IMR-90 (cell line): ENCODE measurements around the gene SCAF1. TPM values are rescaled to one million over a fixed set of nuclear protein-coding genes. Genes with fewer than 3 reads are reported as not detected.

Experiments
- ATAC-seq: fragments of 200-7000 bp; cut with Tn5 transposase; 2 replicates; pipeline ENCODE4 v1.9.1; 2020; ENCODE audit warnings: low read depth, mild to moderate bottlenecking, moderate library complexity
- BruUV-seq: library from RNA; stranded (reverse); fragments of 400-500 nt; replicated peaks from 2 replicates; lab custom pipeline; 2021; lab: Mats Ljungman, UMichigan
- CTCF ChIA-PET: fragments of 300-600 bp; formaldehyde crosslinking; extraction: SDS; loops from one replicate; lab custom pipeline; 2021; ENCODE audit warnings: antibody characterized with exemption; lab: Yijun Ruan, JAX
- POLR2A ChIA-PET: fragments of 300-600 bp; sonication (Branson Sonifier 250); formaldehyde crosslinking; loops from one replicate; lab custom pipeline; 2022; ENCODE audit warnings: antibody characterized with exemption; ENCODE audit not compliant: unreplicated experiment; lab: Charles Lee
- DNase-seq: peaks from one replicate; pipeline ENCODE4 v3.0.0; 2013
- H2AFZ ChIP-seq: replicated peaks from 2 replicates; pipeline ENCODE3; 2013; ENCODE audit warnings: low read length, mild to moderate bottlenecking; ENCODE audit not compliant: poor library complexity
- H2AK5ac ChIP-seq: 2 replicates; pipeline ENCODE4 v1.6.1; 2013; ENCODE audit warnings: low read depth, low read length, inconsistent platforms
- H2AK9ac ChIP-seq: replicated peaks from 2 replicates; pipeline ENCODE3; 2013; ENCODE audit warnings: mild to moderate bottlenecking, low read depth, low read length, moderate library complexity; ENCODE audit not compliant: poor library complexity
- H2BK120ac ChIP-seq: 2 replicates; pipeline ENCODE4 v1.6.1; 2013; ENCODE audit warnings: low read depth, low read length, inconsistent platforms
- H2BK15ac ChIP-seq: 3 replicates; pipeline ENCODE4 v1.6.1; 2013; ENCODE audit warnings: low read depth, low read length, inconsistent platforms
- H2BK20ac ChIP-seq: 2 replicates; pipeline ENCODE4 v1.6.1; 2013; ENCODE audit warnings: low read depth, mild to moderate bottlenecking, inconsistent platforms, low read length, moderate library complexity
- H2BK5ac ChIP-seq: 2 replicates; pipeline ENCODE4 v1.6.1; 2013; ENCODE audit warnings: mild to moderate bottlenecking, low read depth, low read length, inconsistent platforms; ENCODE audit not compliant: poor library complexity, severe bottlenecking
- H3K14ac ChIP-seq: replicated peaks from 2 replicates; pipeline ENCODE4 v1.6.1; 2013; ENCODE audit warnings: low read depth, low read length, inconsistent platforms
- H3K18ac ChIP-seq: 2 replicates; pipeline ENCODE4 v1.6.1; 2013; ENCODE audit warnings: low read depth, low read length, control low read depth
- H3K23ac ChIP-seq: 2 replicates; pipeline ENCODE4 v1.6.1; 2013; ENCODE audit warnings: low read depth, low read length, inconsistent platforms
- H3K27ac ChIP-seq: 2 replicates; pipeline ENCODE4 v1.5.1; 2013; ENCODE audit warnings: mild to moderate bottlenecking, control low read depth, low read length; ENCODE audit not compliant: insufficient read depth
- H3K27me3 ChIP-seq: 2 replicates; pipeline ENCODE4 v1.6.1; 2013; ENCODE audit warnings: low read length; ENCODE audit not compliant: control insufficient read depth, insufficient read depth
- H3K36me3 ChIP-seq: 2 replicates; pipeline ENCODE4 v1.6.1; 2013; ENCODE audit warnings: low read length, mixed read lengths; ENCODE audit not compliant: control insufficient read depth, insufficient read depth
- H3K4ac ChIP-seq: 2 replicates; pipeline ENCODE4 v1.6.1; 2013; ENCODE audit warnings: low read depth, low read length, inconsistent platforms
- H3K4me1 ChIP-seq: 2 replicates; pipeline ENCODE4 v1.6.1; 2013; ENCODE audit warnings: low read length, mixed read lengths; ENCODE audit not compliant: control insufficient read depth, insufficient read depth
- H3K4me2 ChIP-seq: 2 replicates; pipeline ENCODE4 v1.6.1; 2013; ENCODE audit warnings: low read depth, mild to moderate bottlenecking, control low read depth, low read length, moderate library complexity
- H3K4me3 ChIP-seq: 2 replicates; pipeline ENCODE4 v1.5.1; 2013; ENCODE audit warnings: low read depth, mild to moderate bottlenecking, control low read depth, low read length, moderate library complexity; ENCODE audit not compliant: insufficient read depth
- H3K56ac ChIP-seq: 2 replicates; pipeline ENCODE4 v1.6.1; 2013; ENCODE audit warnings: low read length, inconsistent platforms; ENCODE audit not compliant: insufficient read depth; ENCODE audit errors: extremely low read depth
- H3K79me1 ChIP-seq, 2 experiments: 2 replicates each; pipeline ENCODE4 v1.6.1; 2013; ENCODE audit warnings: low read length in 2 of 2, inconsistent platforms in 1 of 2, low read depth in 1 of 2
- H3K9ac ChIP-seq: 2 replicates; pipeline ENCODE4 v1.6.1; 2013; ENCODE audit warnings: low read depth, low read length, control low read depth
- H3K9me1 ChIP-seq: 2 replicates; pipeline ENCODE4 v1.6.1; 2013; ENCODE audit warnings: low read length, inconsistent platforms; ENCODE audit not compliant: insufficient read depth
- H3K9me3 ChIP-seq: 2 replicates; pipeline ENCODE4 v1.6.1; 2013; ENCODE audit warnings: low read length; ENCODE audit not compliant: control insufficient read depth, insufficient read depth
- H4K20me1 ChIP-seq: 2 replicates; pipeline ENCODE4 v1.6.1; 2013; ENCODE audit warnings: low read length, inconsistent platforms; ENCODE audit not compliant: insufficient read depth
- H4K5ac ChIP-seq: 2 replicates; pipeline ENCODE4 v1.6.1; 2013; ENCODE audit warnings: mild to moderate bottlenecking, low read depth, low read length, control low read depth
- H4K8ac ChIP-seq, 2 experiments: 2 replicates each; pipeline ENCODE4 v1.6.1; 2013; ENCODE audit warnings: low read depth in 2 of 2, low read length in 2 of 2, control low read depth in 1 of 2, inconsistent platforms in 1 of 2
- H4K91ac ChIP-seq: 2 replicates; pipeline ENCODE4 v1.6.1; 2013; ENCODE audit warnings: low read depth, low read length, inconsistent platforms; ENCODE audit not compliant: insufficient read depth
- CTCF ChIP-seq: conservative IDR thresholded peaks from 2 replicates; pipeline ENCODE4 v1.5.1; 2012; ENCODE audit warnings: mild to moderate bottlenecking, low read depth, low read length, improper control_type of control experiment
- SMC3 ChIP-seq: fragments of 150-350 bp; IDR thresholded peaks from 2 replicates; pipeline ENCODE4 v1.6.1; 2016; ENCODE audit warnings: low read depth, mild to moderate bottlenecking, antibody characterized with exemption, low read length, moderate library complexity
- WGBS, 2 experiments: methylation state at CpG; one replicate each; pipeline versions ENCODE4 v1.1.5 to v1.1.7; 2013; ENCODE audit warnings: missing lambda C conversion rate in 2 of 2; ENCODE audit not compliant: insufficient read length in 1 of 2; ENCODE audit errors: extremely low coverage in 2 of 2; 5-methylcytosine and 5-hydroxymethylcytosine counted together
- dilution Hi-C: fragments of 300-500 bp; cut with HindIII; formaldehyde crosslinking; loops from one replicate; pipeline ENCODE4 v1.14.3; 2018; ENCODE audit warnings: low sequenced_read_pairs; ENCODE audit not compliant: unreplicated experiment
- in situ Hi-C: fragments of 300-500 bp; cut with MboI; formaldehyde crosslinking; loops from 3 replicates; pipeline ENCODE4 v1.14.3; 2019; ENCODE audit warnings: low sequenced_read_pairs, inconsistent platforms, mixed read lengths
- intact Hi-C: fragments of 100-400 bp; cut with micrococcal nuclease; formaldehyde crosslinking; loops from 2 replicates; pipeline ENCODE4 v1.10.0; 2022
- polyA plus RNA-seq, 3 experiments: library from polyadenylated mRNA; depleted of rRNA; stranded (reverse); fragments of >200 nt; gene quantifications; 2 replicates each; pipeline ENCODE4 v1.2.3, GENCODE V29; 2012; ENCODE audit warnings: low replicate concordance in 1 of 3
- total RNA-seq: library from RNA; depleted of rRNA; stranded (reverse); fragments of >200 nt; gene quantifications from 2 replicates; pipeline ENCODE4 v1.2.3, GENCODE V29; 2012

Gene SCAF1
- total and polyA plus RNA-seq, 2 of the 4 experiments (the other 2 are of a cell fraction), result 2.2 to 14.8 TPM

- no peak overlapping the region for H3K18ac ChIP-seq
- H3K27me3 ChIP-seq, result no peaks in the 10 kb centered on the region
- no peak overlapping the region for H4K8ac ChIP-seq
- H3K4ac ChIP-seq, result no peak overlapping the region
- no peak overlapping the region for H2BK15ac ChIP-seq
- peaks cover 9% of the 10 kb centered on the region; the same call in 1 of the 2 replicates for H3K9me1 ChIP-seq
- H4K20me1 ChIP-seq, result no peaks in the 10 kb centered on the region
- no peak overlapping the region for H3K4me2 ChIP-seq
- H2BK20ac ChIP-seq, result no peak overlapping the region
- ATAC-seq, result no peak
- H3K14ac ChIP-seq, result no peak overlapping the region
- no TSS peak for BruUV-seq
- H2BK120ac ChIP-seq, result no peak overlapping the region
- TF ChIP-seq CTCF, result 0 out of 2 replicates have a peak, but pooled peaks have one; percentile 23
- no peak for TF ChIP-seq SMC3
- H3K79me1 ChIP-seq, result peaks cover 6 to 54% of the 10 kb centered on the region in 2 experiments; a peak in 3 of 4 replicates
- WGBS, 2 experiments, result 82% methylated on average over 5 of the region's 24 CpGs; no CpG with 5 or more reads in 1 of the 2 experiments
- peaks cover 5% of the 10 kb centered on the region for H3K4me1 ChIP-seq
- peaks cover 14% of the 10 kb centered on the region for H3K36me3 ChIP-seq
- peak overlapping the region; percentile 59 for H2AFZ ChIP-seq
- no peak overlapping the region for H2AK5ac ChIP-seq
- in situ Hi-C loops (no loop called here), dilution Hi-C loops (no loop called here), intact Hi-C loops (no loop called here)
- ChIA-PET CTCF (no interaction called here), POLR2A (no interaction called here)
- no peak overlapping the region for H3K9ac ChIP-seq
- H3K4me3 ChIP-seq, result no peak overlapping the region
- no peaks in the 10 kb centered on the region for H3K9me3 ChIP-seq
- no peak overlapping the region for H3K23ac ChIP-seq
- H4K5ac ChIP-seq, result no peak overlapping the region
- peak; percentile 50 for DNase-seq
- no peak overlapping the region for H3K27ac ChIP-seq
- peak overlapping the region; percentile 90 for H2AK9ac ChIP-seq
- no peak overlapping the region for H3K56ac ChIP-seq
- H4K91ac ChIP-seq, result no peak overlapping the region
- H2BK5ac ChIP-seq, result no peak overlapping the region
Observed at GRCh38 chr19:49635530-49636232, 6.3 kb upstream of the SCAF1 start.
